ENCODE measurements around the gene TRIM29.

The TRIM29 gene

GRCh38 chr11:120121336-120121735 is 16.6 kb downstream of the TRIM29 start:
- no peak for DNase-seq

- DNase-seq: no peak
Measured at GRCh38 chr11:120120805-120121335, 17.0 kb downstream of the TRIM29 start.

- no peak for DNase-seq
Measured at GRCh38 chr11:120119121-120119520, 18.8 kb downstream of the TRIM29 start.

GRCh38 chr11:120117991-120118390 is 19.9 kb downstream of the TRIM29 start:
- no peak for DNase-seq

GRCh38 chr11:120116966-120117365 is 20.9 kb downstream of the TRIM29 start:
- DNase-seq: no peak

GRCh38 chr11:120115272-120116000 is 22.5 kb downstream of the TRIM29 start:
- DNase-seq: no peak

- no peak for DNase-seq
Measured at GRCh38 chr11:120112174-120112796, 25.6 kb downstream of the TRIM29 start.

- no peak for DNase-seq
Measured at GRCh38 chr11:120109531-120109930, 28.4 kb downstream of the TRIM29 start.

GRCh38 chr11:120108785-120109168 is 29.1 kb downstream of the TRIM29 start:
- no peak for DNase-seq

- peak; percentile 39 for DNase-seq
Measured at GRCh38 chr11:120108154-120108784, 29.6 kb downstream of the TRIM29 start.

GRCh38 chr11:120107692-120108091 is 30.2 kb downstream of the TRIM29 start:
- no peak for DNase-seq

GRCh38 chr11:120106354-120107150 is 31.4 kb downstream of the TRIM29 start:
- no peak for DNase-seq

GRCh38 chr11:120105576-120105975 is 32.3 kb downstream of the TRIM29 start:
- no peak for DNase-seq

GRCh38 chr11:120104041-120104565 is 33.8 kb downstream of the TRIM29 start:
- no peak for DNase-seq

- no peak for DNase-seq
Measured at GRCh38 chr11:120102864-120103122, 35.1 kb downstream of the TRIM29 start.

GRCh38 chr11:120102050-120102863 is 35.7 kb downstream of the TRIM29 start:
- DNase-seq: no peak

GRCh38 chr11:120098503-120099020 is 39.4 kb downstream of the TRIM29 start:
- no peak for DNase-seq

- no peak for DNase-seq
Measured at GRCh38 chr11:120097721-120098385, 40.1 kb downstream of the TRIM29 start.

- DNase-seq: no peak
Measured at GRCh38 chr11:120096369-120097191, 41.3 kb downstream of the TRIM29 start.

GRCh38 chr11:120095516-120095915 is 42.4 kb downstream of the TRIM29 start:
- no peak for DNase-seq

Measured in fibroblast of skin of right biceps (primary cell).